PC-3 (cell line): ENCODE data around the gene HS3ST2. TPM values are rescaled to one million over a fixed set of nuclear protein-coding genes. Genes with fewer than 3 reads are reported as not detected.

Experiments
- ATAC-seq: fragments of 200-7000 bp; cut with Tn5 transposase; 2 replicates; pipeline ENCODE4 v1.9.1; 2020; ENCODE audit warnings: mild to moderate bottlenecking, moderate library complexity
- BruUV-seq: library from RNA; stranded (reverse); fragments of 400-500 nt; replicated peaks from 2 replicates; lab custom pipeline; 2021; lab: Mats Ljungman, UMichigan
- CTCF ChIA-PET: fragments of 300-600 bp; sonication (Branson Sonifier 250); formaldehyde crosslinking; loops from one replicate; lab custom pipeline; 2022; ENCODE audit warnings: antibody characterized with exemption; lab: Charles Lee
- POLR2A ChIA-PET: fragments of 300-600 bp; sonication (Branson Sonifier 250); formaldehyde crosslinking; loops from one replicate; lab custom pipeline; 2022; ENCODE audit warnings: antibody characterized with exemption; ENCODE audit not compliant: unreplicated experiment; lab: Charles Lee
- DNase-seq: peaks from one replicate; pipeline ENCODE4 v3.0.0-alpha.2; 2015
- H2AFZ ChIP-seq: fragments of 300-600 bp; sonication (generic); 2 replicates; pipeline ENCODE4 v1.6.0; 2016; ENCODE audit warnings: antibody characterized with exemption, low read length
- H3F3A ChIP-seq: fragments of 300-600 bp; sonication (generic); one replicate; pipeline ENCODE4 v1.6.0; 2017; ENCODE audit warnings: antibody characterized with exemption, low read length, control low read depth, mild to moderate bottlenecking; ENCODE audit not compliant: unreplicated experiment
- H3K27ac ChIP-seq: fragments of 300-600 bp; sonication (generic); 2 replicates; pipeline ENCODE4 v1.5.1; 2016; ENCODE audit warnings: mild to moderate bottlenecking, low read length
- H3K27me3 ChIP-seq: fragments of 300-600 bp; sonication (generic); 2 replicates; pipeline ENCODE4 v1.6.1; 2016; ENCODE audit warnings: low read length, mixed read lengths
- H3K36me3 ChIP-seq: fragments of 300-600 bp; sonication (generic); 2 replicates; pipeline ENCODE4 v1.6.1; 2016; ENCODE audit warnings: low read depth, mixed run types, low read length, mixed read lengths
- H3K4me1 ChIP-seq: fragments of 300-600 bp; sonication (generic); 2 replicates; pipeline ENCODE4 v1.5.1; 2016; ENCODE audit warnings: low read length; ENCODE audit not compliant: insufficient read depth
- H3K4me2 ChIP-seq: fragments of 300-600 bp; sonication (generic); 2 replicates; pipeline ENCODE4 v1.6.0; 2016; ENCODE audit warnings: low read length
- H3K4me3 ChIP-seq: fragments of 300-600 bp; sonication (generic); 2 replicates; pipeline ENCODE4 v1.5.1; 2016; ENCODE audit warnings: mild to moderate bottlenecking, low read length, mixed read lengths
- H3K79me2 ChIP-seq: fragments of 300-600 bp; sonication (generic); 2 replicates; pipeline ENCODE4 v1.6.1; 2017; ENCODE audit warnings: low read length, mixed read lengths
- H3K9ac ChIP-seq: fragments of 300-600 bp; sonication (generic); 2 replicates; pipeline ENCODE4 v1.6.0; 2016; ENCODE audit warnings: mild to moderate bottlenecking, low read length
- H3K9me2 ChIP-seq: fragments of 300-600 bp; sonication (generic); replicated peaks from 2 replicates; pipeline ENCODE4 v1.6.1; 2016; ENCODE audit warnings: mixed run types, low read length, mixed read lengths
- H3K9me3 ChIP-seq: fragments of 300-600 bp; sonication (generic); 2 replicates; pipeline ENCODE4 v1.6.1; 2016; ENCODE audit warnings: low read length, mixed read lengths
- H4K20me1 ChIP-seq: fragments of 300-600 bp; sonication (generic); 2 replicates; pipeline ENCODE4 v1.6.1; 2016; ENCODE audit warnings: low read length, mixed read lengths
- EZH2 ChIP-seq: fragments of 300-600 bp; sonication (generic); IDR thresholded peaks from one replicate; pipeline ENCODE4 v1.6.1; 2017; ENCODE audit warnings: antibody characterized with exemption, mild to moderate bottlenecking, low read length; ENCODE audit not compliant: unreplicated experiment
- EZH2phosphoT487 ChIP-seq: fragments of 300-600 bp; sonication (generic); IDR thresholded peaks from 2 replicates; pipeline ENCODE4 v1.6.1; 2018; ENCODE audit warnings: mild to moderate bottlenecking, antibody characterized with exemption, low read length, borderline replicate concordance
- intact Hi-C: fragments of 100-400 bp; cut with micrococcal nuclease; formaldehyde crosslinking; loops from 2 replicates; pipeline ENCODE4 v1.9.0; 2023
- total RNA-seq: library from RNA; depleted of rRNA; stranded (reverse); fragments of >200 nt; gene quantifications from 2 replicates; pipeline ENCODE4 v1.2.3, GENCODE V29; 2014
- TF ChIP-seq, protein P1 (sequence below): fragments of 300-600 bp; sonication (generic); conservative IDR thresholded peaks from 2 replicates; pipeline ENCODE4 v1.5.1; 2017; ENCODE audit warnings: antibody characterized with exemption, low read depth, mild to moderate bottlenecking, low read length

Gene HS3ST2
- total RNA-seq, 1 experiment from 2014 or later, result not detected

DNA sequence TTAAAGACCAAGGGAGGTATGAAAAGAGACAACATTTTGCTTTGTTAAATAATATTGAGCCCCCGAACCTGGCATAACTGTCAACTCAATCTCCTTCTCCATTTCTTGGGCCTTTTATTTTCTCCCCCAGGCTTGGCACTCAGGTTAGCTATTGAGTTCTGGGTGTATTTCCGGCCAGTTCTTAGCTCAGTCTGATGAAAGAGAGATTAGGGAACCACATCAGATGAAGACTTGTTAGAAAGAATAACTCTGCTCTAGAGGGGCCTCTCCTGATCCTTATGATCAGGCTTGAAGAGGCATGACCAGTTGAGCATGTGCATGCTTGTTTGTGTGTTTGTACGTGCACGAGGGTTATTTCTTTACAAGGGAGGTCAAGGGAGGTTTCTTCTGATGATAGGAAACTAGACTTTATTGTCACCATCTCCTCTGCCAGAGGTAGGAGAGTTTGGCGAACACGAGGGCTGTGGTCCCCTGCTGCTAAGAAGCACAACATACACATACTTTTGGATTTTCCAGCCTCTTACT, 29.2 kb upstream of the HS3ST2 start:
- TF ChIP-seq EZH2phosphoT487, result no peak
- TF ChIP-seq, protein P1, sequence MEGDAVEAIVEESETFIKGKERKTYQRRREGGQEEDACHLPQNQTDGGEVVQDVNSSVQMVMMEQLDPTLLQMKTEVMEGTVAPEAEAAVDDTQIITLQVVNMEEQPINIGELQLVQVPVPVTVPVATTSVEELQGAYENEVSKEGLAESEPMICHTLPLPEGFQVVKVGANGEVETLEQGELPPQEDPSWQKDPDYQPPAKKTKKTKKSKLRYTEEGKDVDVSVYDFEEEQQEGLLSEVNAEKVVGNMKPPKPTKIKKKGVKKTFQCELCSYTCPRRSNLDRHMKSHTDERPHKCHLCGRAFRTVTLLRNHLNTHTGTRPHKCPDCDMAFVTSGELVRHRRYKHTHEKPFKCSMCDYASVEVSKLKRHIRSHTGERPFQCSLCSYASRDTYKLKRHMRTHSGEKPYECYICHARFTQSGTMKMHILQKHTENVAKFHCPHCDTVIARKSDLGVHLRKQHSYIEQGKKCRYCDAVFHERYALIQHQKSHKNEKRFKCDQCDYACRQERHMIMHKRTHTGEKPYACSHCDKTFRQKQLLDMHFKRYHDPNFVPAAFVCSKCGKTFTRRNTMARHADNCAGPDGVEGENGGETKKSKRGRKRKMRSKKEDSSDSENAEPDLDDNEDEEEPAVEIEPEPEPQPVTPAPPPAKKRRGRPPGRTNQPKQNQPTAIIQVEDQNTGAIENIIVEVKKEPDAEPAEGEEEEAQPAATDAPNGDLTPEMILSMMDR, result no peak
- TF ChIP-seq EZH2, result no peak
- DNase-seq (no peak), ATAC-seq (no peak)
- H3K36me3 ChIP-seq, result no peaks in the 10 kb centered on the region
- no peak overlapping the region for H3K27ac ChIP-seq
- no peaks in the 10 kb centered on the region for H3K9me2 ChIP-seq
- H3K79me2 ChIP-seq, result no peaks in the 10 kb centered on the region
- CTCF ChIA-PET, result no interaction called here
- no peak overlapping the region for H2AFZ ChIP-seq
- H3K27me3 ChIP-seq, result 0 out of 2 replicates have a peak, but pooled peaks cover 16% of the 10 kb centered on the region
- no TSS peak for BruUV-seq
- H3K4me3 ChIP-seq, result no peak overlapping the region
- peaks cover 4% of the 10 kb centered on the region for H3F3A ChIP-seq
- H3K4me2 ChIP-seq, result no peak overlapping the region
- POLR2A ChIA-PET, result no interaction called here
- intact Hi-C loops, result loop anchor here (10.0 kb wide), 1 partner anchor 190 kb away; no protein-coding TSS in a partner anchor
- H3K9ac ChIP-seq, result no peak overlapping the region
- no peaks in the 10 kb centered on the region for H4K20me1 ChIP-seq
- H3K4me1 ChIP-seq, result peaks cover 32% of the 10 kb centered on the region
- no peaks in the 10 kb centered on the region for H3K9me3 ChIP-seq

DNA sequence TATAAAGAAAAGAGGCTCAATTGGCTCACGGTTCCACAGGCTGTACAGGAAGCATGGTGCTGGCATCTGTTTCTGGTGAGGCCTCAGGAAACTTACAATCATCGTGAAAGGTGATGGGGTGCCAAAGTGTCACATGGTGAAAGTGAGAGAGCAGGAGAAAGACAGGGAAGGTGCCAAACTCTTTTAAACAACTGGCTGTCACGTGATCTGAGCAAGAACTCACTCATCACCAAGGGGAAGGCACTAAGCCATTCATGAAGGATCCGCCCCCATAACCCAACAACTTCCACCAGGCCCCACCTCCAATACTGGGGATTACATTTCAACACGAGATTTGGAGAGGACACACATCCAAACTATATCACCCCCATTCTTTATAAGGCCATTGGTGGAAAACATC, 28.4 kb upstream of the HS3ST2 start:
- ChIA-PET CTCF (no interaction called here), POLR2A (no interaction called here)
- Histone ChIP-seq H3K36me3 (no peaks in the 10 kb centered on the region), H3K27ac (no peak overlapping the region), H3K4me1 (peaks cover 32% of the 10 kb centered on the region), H3K9ac (no peak overlapping the region), H3K4me2 (no peak overlapping the region), H3K9me3 (no peaks in the 10 kb centered on the region), H3K79me2 (no peaks in the 10 kb centered on the region), H3K4me3 (no peak overlapping the region), H3F3A (peaks cover 4% of the 10 kb centered on the region), H3K27me3 (0 out of 2 replicates have a peak, but pooled peaks cover 12% of the 10 kb centered on the region), H4K20me1 (no peaks in the 10 kb centered on the region), H3K9me2 (no peaks in the 10 kb centered on the region), H2AFZ (no peak overlapping the region)
- no TSS peak for BruUV-seq
- TF ChIP-seq EZH2phosphoT487, result no peak
- no peak for TF ChIP-seq EZH2
- TF ChIP-seq, protein P1, result no peak
- no peak for DNase-seq
- intact Hi-C loops, result loop anchor here (10.0 kb wide), 1 partner anchor 189 kb away; no protein-coding TSS in a partner anchor
- ATAC-seq, result no peak

DNA sequence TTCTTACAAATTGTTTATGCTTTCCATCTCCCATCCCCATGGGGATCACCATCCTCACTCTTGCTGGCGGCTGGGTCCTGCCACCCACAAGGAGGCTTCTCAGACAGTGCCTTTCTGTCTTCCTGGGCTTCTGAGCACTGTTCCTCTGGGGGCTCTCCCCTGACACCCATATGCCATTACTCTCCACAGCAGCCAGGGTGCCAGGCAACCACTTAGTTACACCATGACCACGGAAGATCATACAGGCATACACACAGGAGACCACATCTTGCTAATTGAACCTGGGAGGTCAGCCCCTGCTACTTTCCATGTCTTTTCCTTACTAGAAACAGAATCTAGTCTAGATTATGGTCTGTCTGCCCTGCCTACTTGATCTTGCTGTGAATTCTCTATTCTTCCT, 27.7 kb upstream of the HS3ST2 start:
- H3K4me1 ChIP-seq, result peaks cover 32% of the 10 kb centered on the region
- H4K20me1 ChIP-seq, result no peaks in the 10 kb centered on the region
- ATAC-seq, result no peak
- CTCF ChIA-PET, result no interaction called here
- no TSS peak for BruUV-seq
- H3F3A ChIP-seq, result peaks cover 4% of the 10 kb centered on the region
- 0 out of 2 replicates have a peak, but pooled peaks cover 8% of the 10 kb centered on the region for H3K27me3 ChIP-seq
- H3K9ac ChIP-seq, result no peak overlapping the region
- no peaks in the 10 kb centered on the region for H3K79me2 ChIP-seq
- H3K27ac ChIP-seq, result no peak overlapping the region
- H2AFZ ChIP-seq, result no peak overlapping the region
- intact Hi-C loops, result loop anchor here (10.0 kb wide), 1 partner anchor 189 kb away; no protein-coding TSS in a partner anchor
- TF ChIP-seq EZH2, result no peak
- no peak for TF ChIP-seq EZH2phosphoT487
- TF ChIP-seq, protein P1, result no peak
- POLR2A ChIA-PET, result no interaction called here
- no peak overlapping the region for H3K4me3 ChIP-seq
- H3K9me2 ChIP-seq, result no peaks in the 10 kb centered on the region
- H3K36me3 ChIP-seq, result no peaks in the 10 kb centered on the region
- no peak overlapping the region for H3K4me2 ChIP-seq
- no peak for DNase-seq
- H3K9me3 ChIP-seq, result no peaks in the 10 kb centered on the region
